ENCODE measurements around the gene BID.

- TF ChIP-seq CTCF (IDR thresholded peaks at IDR 0.05; ENCODE audit: borderline replicate concordance, extremely low read depth, low read length, poor library complexity, severe bottlenecking), result no peak
- no peak for TF ChIP-seq EZH2 (IDR thresholded peaks at IDR 0.05; ENCODE audit: borderline replicate concordance, low read depth, low read length, severe bottlenecking)
These were observed 44.7 kb downstream of the BID start for GRCh38 chr22:17729561-17729960.
